ENCODE results near the gene SLC10A1.

Gene SLC10A1

DNA sequence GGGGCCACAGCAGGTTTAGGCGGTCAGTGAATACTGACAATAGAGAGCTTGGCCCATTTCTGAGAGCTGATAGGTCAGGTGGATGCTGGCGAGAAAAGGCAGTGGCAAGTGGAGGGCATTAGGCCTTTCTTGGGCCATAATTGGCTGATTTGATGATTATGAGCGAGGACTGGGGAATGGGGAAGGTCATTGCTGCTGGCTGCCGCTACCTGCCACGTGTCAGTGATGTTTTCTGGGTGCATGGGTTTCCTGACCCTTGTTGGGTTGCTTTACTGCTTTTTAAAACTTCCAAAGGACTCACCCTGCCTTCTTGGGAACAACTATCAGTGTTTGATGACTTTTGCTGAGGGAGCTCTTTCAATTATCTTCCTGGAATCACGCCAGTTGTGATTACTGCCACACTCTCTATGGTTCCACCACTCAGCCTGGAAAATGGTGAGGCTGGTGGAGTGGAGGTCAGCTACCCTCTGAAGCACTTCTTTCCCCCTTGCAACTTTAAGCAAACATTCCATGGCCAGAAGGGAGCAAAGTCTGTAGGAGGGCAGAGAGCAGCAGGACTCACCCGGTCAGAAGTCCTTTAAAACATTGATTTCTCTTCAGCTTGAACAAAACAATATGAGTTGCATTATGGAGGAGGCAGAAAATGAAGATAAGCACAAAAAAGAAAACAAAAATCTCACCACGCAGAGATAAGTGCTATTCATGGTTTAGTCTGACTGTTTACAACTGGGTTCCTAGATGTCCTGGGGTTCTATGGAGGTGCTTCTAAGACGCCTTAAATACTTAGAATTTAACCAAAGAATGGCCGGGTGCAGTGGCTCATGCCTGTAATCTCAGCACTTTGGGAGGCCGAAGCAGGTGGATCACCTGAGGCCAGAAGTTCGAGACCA, 12.1 kb upstream of the SLC10A1 start:
- DNase-seq (ENCODE audit: low read depth): no peak

DNA sequence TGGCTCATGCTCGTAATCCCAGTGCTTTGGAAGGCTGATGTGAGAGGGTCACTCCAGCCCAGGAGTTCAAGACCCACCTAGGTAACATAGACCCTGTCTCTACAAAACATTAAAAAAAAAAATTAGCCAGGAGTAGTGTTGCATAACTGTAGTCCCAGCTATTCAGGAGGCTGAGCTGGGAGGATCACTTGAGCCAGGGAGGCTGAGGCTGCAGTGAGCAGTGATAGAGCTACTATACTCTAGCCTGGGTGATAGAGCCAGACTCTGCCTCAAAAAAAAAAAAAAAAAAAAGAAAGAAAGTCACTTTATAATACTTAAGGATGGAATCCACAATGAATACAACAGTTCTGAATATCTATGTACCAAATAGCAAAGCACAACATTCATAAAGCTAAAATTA, 10.2 kb upstream of the SLC10A1 start:
- no peak for DNase-seq (ENCODE audit: low read depth)

DNA sequence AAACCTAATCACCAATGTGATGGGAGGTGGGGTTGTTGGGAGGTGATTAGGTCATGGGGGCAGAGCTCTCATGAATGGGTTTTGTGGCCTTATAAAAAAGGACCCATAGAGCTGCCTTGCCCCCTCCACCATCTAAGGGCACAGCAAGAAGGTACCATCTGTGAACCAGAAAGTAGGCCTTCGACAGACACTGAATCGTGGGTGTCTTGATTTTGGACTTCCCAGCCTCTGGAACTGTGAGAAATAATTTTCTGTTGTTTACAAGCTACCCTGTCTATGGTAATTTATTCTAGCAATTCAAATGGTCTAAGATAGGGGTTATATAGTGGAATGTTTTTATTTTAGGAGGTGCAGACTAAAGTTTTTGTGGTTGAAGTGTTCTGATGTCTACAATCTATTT, 7.9 kb upstream of the SLC10A1 start:
- DNase-seq (ENCODE audit: low read depth): no peak

DNA sequence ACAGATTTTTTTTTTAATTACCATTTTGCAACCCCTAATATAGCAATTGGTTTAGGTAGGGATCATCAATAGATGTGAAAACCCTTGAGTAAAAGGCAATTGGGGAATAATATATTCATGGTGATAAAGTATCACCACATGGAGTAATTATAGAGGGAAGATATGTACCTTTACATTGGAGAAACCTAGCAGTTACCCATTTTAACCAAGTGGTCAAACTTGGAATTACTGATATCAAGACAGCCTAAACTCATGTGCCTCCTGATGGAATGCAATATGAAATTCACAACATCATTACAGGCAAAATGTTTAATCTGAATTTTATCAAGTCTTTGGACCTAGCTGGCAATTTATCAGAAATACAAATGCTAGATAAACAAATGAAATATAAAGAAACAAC, 6.7 kb upstream of the SLC10A1 start:
- no peak for DNase-seq (ENCODE audit: low read depth)

DNA sequence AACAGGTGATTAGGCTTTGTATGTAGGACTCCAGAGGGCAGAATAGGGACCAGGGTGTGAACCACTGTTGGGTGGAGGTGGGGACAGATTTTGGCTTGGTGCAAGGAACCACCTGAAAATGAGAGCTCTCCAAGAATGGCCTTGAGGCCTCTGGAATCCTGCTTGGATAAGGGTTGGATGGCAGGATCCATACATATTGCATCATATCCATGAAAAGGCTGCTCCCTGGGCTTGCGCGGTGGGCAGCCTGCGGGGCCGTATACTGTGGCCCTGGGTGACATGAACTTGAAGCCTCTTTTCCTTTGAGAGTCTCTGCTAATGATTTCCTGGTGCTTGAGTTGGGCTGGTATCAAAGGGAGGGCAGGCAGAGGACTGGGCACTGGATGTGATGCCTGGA, 1.3 kb upstream of the SLC10A1 start:
- no peak for DNase-seq (ENCODE audit: low read depth)

DNA sequence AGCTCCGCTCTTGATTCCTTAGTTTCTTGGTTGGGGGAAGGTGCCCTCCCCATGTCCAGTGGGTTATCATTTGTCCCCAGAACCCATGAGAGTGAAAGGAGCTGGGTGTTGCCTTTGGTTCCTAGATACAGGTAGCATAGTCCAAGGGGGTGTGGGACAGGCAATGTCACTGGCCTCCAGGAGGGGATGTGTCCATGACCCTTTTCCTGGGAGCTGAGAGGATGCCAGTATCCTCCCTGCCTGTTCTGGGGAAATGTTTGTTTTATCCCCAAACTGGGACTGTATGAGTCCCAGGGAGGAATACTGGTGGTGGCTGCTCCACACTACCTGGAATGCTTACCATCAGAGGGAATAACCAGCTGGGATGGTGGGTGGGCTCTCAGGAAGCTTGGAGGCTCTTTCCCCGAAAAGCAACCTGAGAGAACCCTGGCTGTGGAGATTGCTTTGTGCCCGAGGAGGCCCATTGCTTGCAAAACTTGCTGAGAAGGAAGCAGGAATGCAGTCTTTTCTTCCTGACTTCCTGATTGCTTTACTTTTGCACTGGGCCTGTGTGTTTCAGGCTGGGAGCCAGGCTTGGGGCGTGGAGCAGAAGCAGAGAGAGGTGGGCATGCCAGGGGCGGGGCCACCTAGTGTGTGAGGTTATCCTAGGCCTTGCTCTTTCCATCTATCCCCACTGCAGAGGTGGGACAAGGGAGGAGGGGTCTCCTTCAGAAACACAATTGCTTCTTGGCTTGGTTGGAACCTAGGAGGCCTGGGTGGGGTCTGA, 715 bp upstream of the SLC10A1 start:
- no peak for DNase-seq (ENCODE audit: low read depth)

DNA sequence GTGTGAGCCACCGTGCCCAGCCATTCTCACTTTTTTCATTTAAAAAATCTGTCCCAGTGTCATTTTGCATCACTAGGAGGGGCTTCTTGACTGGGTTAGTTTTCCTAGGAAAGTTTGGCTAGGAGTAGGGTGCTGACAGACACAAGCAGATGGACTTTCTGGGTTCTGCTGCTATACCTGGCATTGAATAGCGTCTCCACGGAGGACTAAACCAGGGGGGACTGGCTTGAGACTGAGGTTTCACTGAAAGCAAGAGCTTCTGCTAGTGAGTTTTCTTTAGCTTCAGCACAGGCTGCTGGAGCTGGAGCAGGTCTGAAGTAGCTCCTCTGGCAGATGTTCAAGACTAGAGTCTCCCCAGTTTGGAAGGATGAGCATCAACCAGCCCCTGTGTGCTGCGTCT, 1.4 kb downstream of the SLC10A1 start:
- no peak for DNase-seq (ENCODE audit: low read depth)

DNA sequence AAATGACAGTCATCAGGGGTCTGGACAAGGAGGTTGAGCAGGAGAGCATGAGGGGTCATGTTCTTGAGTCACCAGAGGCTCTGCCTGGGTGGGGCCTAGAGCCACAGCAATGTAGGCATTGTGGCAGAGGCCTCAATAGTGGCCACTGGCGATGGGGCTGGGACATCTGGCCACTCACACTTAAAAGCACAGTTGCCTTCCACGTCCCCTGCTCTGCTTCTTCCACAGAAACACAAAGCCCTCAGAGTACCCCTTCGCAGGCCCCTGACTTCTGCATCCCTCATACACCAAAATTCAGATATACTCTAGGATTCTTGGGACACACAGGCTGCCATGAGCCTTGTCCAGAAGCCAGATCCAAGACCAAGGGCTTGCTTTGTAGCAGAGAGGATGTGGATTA, 2.2 kb downstream of the SLC10A1 start:
- DNase-seq (ENCODE audit: low read depth): no peak

DNA sequence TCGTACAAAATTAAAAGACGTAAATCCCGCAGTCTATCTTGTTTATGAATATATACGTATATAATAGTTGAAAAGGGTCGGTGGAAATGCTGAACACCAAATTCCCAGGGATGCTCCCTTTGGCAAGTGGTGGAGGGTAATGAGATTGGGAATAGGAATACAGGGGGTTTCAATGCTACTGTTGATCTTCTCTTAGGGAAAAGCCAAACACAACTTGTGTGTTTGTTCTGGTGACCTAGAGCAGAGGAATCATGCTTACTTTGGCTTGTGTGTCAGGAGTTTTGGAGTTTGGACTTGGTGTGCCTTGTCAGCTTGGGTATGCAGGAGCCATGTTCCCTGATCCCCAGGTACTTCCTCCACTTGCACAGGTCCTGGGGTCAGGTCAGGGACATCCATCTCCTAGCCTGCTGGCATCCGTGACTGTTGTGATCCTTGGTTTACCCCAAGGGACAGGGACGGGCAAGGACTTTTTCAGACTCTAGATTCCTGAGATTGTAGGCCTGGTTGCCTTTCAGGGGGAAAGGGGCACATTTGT, 4.1 kb downstream of the SLC10A1 start:
- DNase-seq (ENCODE audit: low read depth): no peak

DNA sequence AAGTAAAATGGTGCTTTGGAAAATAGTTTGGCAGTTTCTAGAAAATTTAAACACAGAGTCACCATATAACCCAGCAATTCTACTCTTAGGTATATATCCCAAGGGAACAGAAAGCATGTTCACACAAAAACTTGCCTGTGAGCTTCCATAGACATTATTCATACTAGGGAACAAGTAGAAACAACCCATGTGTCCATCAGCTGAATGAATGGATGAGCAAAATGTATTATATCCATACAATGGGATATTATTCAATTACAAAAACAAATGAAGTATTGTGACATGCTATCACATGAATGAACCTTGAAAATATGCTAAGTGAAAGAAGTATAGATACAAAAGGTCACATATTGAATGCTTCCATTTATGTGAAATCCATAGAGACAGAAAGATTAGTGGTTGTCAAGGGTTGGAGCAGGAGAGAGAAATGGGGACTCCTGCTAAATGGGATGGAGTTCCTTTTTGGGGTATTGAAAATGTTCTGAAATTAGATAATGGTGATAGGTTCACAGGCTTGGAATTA, 7.9 kb downstream of the SLC10A1 start:
- DNase-seq (ENCODE audit: low read depth): no peak

DNA sequence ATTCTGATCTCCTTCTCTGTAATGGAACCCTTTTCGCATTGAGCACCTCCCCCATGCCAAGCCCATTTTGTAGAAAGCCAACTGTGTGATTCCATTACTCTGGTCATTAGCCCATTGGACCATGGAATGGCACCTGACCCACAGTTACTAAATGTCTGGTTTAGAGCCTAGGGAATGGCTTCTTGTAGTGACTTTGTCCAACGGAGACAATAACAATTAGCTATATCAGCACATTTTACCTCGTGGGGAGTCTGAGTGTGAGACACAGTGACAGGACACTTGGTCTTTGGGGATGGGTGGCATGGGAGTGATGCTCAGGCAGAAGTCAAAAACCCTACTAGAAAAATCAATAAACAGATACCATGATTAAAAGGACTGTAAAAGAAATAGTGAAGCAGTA, 10.4 kb downstream of the SLC10A1 start:
- no peak for DNase-seq (ENCODE audit: low read depth)

DNA sequence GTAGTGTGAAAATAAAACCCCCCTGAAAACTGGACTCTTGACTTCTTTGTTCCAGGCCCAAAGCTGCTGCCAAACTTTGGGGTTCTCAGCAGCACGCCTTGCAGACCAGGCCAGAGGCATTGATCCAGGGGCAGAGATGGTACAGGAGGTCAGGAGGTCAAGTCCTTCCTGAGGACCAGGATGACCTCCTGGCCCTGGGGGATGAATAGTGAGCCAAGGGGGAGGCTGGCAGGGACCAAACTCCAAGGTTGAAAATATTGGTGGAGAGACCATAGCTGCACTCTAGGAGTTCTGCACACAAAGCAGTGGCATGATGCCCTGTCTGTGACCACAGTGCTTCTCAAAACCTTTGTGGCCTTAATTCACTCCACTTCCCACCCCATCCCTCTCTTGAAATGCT, 12.1 kb downstream of the SLC10A1 start:
- no peak for DNase-seq (ENCODE audit: low read depth)

DNA sequence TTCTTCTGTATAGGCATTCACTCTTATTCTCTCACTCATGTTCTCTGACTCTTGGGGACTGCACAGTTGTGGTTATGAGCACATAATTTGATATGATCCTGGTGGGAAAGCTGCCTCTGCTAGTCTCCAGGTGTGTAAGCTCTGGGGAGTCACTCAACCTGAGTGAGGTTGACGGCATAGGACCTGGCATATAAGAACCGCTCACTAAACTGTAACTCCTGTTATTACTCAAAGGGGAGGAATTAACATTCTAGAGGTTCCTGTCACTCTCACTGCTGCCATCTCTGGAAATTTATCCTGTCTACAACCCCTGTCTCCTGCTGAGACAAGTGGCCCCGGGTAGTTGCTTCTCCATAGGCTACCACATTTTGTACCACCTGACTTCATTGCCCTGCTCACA, 16.1 kb downstream of the SLC10A1 start:
- DNase-seq (ENCODE audit: low read depth): no peak

DNA sequence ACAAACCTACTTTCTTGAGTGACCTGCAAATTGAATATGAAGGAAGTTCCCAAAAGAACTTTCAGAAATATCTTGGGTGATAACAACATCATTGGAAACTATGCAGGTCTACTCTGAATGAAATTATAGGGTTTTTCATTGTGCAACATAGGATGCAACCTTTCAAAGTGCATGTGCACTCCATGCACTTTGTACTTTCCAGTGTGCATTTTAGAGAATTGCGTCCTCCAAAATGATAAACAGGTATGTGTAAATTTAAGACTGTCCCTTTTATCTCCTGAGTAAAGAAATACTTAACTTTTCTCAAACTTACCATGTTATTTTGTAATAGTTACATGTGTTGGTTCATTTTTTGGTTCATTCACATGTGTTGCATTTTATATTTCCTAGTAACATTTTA, 16.9 kb downstream of the SLC10A1 start:
- DNase-seq (ENCODE audit: low read depth): no peak

DNA sequence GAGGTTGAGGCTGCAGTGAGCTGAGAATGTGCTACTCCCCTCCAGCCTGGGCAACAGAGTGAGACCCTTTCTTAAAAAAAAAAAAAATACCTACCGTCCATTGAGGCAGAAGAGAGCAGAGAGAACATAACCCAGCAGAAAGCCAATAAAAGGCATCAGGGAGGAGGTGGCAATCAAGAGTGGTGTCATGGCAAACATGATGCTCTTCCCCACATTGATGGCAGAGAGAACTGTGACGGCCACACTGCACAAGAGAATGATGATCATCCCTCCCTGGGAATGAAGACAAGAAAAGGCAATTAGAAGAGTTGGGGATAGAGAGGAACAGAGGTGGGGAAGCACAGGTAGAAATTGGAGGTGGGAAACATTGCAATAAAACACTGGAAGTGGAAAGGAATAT, 18.0 kb downstream of the SLC10A1 start:
- no peak for DNase-seq (ENCODE audit: low read depth)

DNA sequence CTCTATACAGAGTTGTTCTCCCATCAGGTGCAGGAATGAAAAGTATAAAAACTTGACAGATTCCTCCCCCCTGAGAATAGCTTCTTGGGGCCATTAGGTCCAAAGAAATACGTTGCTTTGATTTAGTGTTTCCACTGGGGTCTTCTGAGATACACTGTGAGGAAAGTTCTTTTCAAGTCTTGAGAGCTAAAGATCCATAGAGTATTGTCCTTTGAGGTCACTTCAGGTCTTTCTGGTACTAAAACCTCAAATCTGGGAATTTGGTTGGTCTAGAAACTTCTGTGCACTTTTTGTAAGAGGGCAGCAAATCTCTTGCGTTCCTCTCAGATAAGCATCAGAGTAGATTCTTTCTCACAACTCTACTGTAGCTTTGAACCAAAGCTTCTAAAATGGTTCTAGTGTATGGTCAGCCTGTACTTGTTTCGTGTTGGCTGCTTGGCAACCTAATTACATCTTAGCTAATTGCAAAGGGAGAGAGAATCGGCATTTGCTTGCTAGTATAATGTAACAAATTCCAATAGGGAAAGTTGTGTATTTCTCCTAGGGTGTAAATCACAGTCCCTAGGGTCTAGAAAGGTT, 20.1 kb downstream of the SLC10A1 start:
- DNase-seq (ENCODE audit: low read depth): no peak

DNA sequence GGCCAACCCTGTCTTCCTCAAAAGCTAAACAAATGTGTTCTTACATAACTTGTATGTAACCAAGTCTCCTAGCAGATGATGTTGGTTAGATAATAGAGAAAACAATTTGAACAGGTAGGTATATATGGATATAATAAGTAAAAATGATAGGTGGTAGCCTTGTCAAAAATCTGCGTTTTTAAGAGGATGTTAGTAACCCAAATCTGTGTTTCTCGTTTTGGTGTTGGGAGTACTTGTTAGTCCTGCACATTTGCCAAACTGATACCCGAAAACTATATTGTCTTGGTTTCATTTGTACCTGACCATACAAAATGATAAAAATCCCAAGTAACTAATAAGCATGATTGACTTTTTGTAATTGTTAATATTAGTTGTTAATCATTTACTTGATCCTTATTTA, 22.0 kb downstream of the SLC10A1 start:
- DNase-seq (ENCODE audit: low read depth): no peak

DNA sequence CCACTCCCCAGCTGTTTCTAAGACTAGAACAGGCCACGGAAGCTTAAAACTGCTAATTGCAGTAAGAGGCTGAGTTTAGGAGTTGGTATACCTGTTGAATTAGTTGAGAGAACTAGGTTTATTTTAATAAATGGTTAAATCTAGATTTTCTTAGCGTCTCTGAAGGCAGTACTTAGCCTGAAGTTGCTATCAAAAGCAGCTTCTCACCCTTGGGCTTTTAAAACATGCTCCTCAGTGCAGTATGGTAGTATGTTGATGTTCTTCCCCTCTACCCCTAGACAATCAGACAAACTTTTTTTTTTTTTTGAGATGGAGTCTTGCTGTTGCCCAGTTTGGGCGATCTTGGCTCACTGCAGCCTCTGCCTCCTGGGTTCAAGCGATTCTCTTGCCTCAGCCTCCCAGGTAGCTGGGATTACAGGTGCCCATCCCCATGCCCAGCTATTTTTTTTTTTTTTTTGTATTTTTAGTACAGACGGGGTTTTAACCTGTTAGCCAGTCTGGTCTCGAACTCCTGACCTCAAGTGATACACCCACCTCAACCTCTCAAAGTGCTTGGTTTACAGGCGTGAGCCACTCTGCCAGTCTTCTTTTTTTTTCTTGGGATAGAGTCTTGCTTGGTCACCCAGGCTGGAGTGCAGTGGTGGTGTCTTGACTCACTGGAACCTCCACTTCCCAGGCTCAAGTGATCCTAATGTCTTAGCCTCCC, 23.3 kb downstream of the SLC10A1 start:
- DNase-seq (ENCODE audit: low read depth): no peak

DNA sequence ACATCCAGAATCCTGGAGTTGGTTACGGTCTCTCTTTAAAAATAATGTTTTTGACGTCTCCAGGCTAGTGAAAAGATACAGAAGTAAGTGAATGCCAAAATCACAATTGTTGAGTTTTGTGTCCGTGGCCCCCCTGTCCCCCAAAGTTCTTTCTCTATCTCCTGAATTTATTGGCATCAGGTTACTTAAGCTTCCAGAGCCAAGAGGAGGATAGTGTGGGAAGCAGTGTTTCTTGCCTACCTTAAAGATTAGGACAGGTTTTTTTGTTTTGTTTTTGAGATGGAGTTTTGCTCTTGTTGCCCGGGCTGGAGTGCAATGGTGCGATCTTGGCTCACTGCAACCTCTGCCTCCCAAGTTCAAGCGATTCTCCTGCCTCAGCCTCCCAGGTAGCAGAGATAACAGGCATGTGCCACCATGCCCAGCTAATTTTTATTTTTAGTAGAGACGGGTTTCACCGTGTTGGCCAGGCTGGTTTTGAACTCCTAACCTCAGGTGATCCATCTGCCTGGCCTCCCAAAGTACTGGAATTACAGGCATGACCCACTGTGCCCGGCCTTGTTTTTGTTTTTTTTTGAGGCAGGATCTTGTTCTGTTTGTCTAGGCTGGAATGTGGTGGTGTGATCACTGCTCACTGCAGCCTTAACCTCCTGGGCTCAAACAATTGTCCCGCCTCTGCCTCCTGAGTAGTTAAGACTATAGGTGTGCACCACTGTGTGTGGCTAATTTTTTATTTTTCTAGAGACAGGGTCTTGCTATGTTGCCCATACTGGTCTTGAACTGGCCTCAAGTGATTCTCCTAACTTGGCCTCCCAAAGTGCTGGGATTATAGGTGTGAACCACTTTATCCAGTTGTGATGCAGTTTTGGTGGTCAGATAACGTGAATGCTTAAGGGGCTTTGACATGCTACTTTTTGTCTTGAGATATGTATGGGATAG, 24.7 kb downstream of the SLC10A1 start:
- DNase-seq (ENCODE audit: low read depth): no peak

DNA sequence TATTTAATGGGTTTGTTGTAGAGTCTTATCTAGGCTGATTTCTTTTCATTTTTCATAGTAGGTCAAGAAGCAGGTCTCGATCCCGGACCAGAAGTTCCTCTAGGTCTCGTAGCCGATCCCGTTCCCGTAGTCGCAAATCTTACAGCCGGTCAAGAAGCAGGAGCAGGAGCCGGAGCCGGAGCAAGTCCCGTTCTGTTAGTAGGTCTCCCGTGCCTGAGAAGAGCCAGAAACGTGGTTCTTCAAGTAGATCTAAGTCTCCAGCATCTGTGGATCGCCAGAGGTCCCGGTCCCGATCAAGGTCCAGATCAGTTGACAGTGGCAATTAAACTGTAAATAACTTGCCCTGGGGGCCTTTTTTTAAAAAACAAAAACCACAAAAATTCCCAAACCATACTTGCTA, 25.9 kb downstream of the SLC10A1 start:
- no peak for DNase-seq (ENCODE audit: low read depth)

DNA sequence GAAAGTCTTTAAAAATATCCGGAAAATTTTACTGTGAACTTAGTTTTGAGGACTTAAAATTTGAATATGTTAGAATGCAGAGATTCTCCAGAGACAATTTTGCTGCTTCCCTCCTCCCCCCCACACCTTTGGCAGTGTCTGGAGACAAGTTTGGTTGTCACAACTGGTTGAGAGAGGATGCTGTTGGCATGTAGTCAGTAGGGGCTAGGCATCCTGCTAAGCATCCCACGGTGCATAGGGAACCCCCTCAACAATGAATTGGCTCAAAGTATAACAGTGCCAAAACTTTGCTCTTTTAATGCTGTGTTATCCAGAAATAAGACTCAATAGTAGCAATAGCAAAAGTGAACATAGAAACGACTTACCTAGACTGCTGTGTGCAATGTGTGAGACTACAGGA, 26.5 kb downstream of the SLC10A1 start:
- no peak for DNase-seq (ENCODE audit: low read depth)
